ENCODE measurements around the gene DNAJC15. TPM values are rescaled to one million over a fixed set of nuclear protein-coding genes. Genes with fewer than 3 reads are reported as not detected.

The DNAJC15 gene
- total and polyA plus RNA-seq, 2 of the 4 experiments (the other 2 are of a cell fraction), result 7.0 to 22.0 TPM

DNA sequence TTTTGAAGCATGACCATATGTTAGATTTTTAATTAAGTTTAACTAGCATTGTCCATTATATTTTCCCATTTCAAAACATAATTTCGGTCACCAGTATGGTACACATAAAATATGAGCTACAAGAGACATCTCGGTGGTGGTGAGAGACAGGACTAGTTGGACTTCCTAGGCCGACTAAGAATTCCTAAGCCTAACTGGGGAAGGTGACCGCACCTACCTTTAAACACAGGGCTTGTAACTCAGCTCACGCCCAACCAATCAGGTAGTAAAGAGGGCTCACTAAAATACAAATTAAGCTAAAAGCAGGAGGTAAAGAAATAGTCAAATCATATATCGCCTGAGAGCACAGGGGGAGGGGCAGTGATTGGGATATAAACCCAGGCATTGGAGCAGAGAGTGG is 22.9 kb downstream of the DNAJC15 start:
- DNase-seq (no peak), ATAC-seq (ENCODE audit: low read depth) (no peak)
- no CpG with 5 or more reads among the region's 6 CpGs for WGBS, 2 experiments (ENCODE audit: extremely low coverage in 2 of 2, insufficient read length in 1 of 2)
- TF ChIP-seq FOS (IDR thresholded peaks at IDR 0.05; ENCODE audit: low read depth, low read length), result no peak
- Histone ChIP-seq H4K8ac (ENCODE audit: low read depth in 2 of 2, low read length in 2 of 2) (no peak overlapping the region), H2BK20ac (ENCODE audit: low read depth, low read length) (no peak overlapping the region), H3K4me3 (ENCODE audit: insufficient read depth, low read depth, low read length) (no peak overlapping the region), H2BK15ac (ENCODE audit: low read depth, low read length) (no peak overlapping the region), H3K79me1 (ENCODE audit: low read depth in 1 of 2, low read length in 2 of 2) (peaks cover 37 to 46% of the 10 kb centered on the region in 2 experiments), H2AK5ac (ENCODE audit: low read depth, low read length) (no peak overlapping the region), H2AFZ (replicated peaks; ENCODE audit: low read length, poor library complexity) (no peak overlapping the region), H3K27me3 (ENCODE audit: control insufficient read depth, insufficient read depth, low read length) (no peaks in the 10 kb centered on the region), H4K91ac (ENCODE audit: insufficient read depth, low read depth, low read length) (no peak overlapping the region), H3K56ac (ENCODE audit: extremely low read depth, insufficient read depth, low read length) (no peak overlapping the region), H3K9ac (ENCODE audit: low read depth, low read length) (no peak overlapping the region), H3K9me1 (ENCODE audit: insufficient read depth, low read length) (peaks cover 4% of the 10 kb centered on the region; the same call in 1 of the 2 replicates), H3K27ac (ENCODE audit: insufficient read depth, low read length) (no peak overlapping the region), H3K4ac (ENCODE audit: low read depth, low read length) (no peak overlapping the region), H3K9me3 (ENCODE audit: control insufficient read depth, insufficient read depth, low read length) (no peaks in the 10 kb centered on the region), H3K4me1 (ENCODE audit: control insufficient read depth, insufficient read depth, low read length) (peaks cover 4% of the 10 kb centered on the region; the same call in 1 of the 2 replicates), H3K23ac (ENCODE audit: low read depth, low read length) (no peak overlapping the region), H4K5ac (ENCODE audit: low read depth, low read length) (no peak overlapping the region), H3K36me3 (ENCODE audit: control insufficient read depth, insufficient read depth, low read length) (peaks cover 4% of the 10 kb centered on the region; the same call in 1 of the 2 replicates), H3K18ac (ENCODE audit: low read depth, low read length) (no peak overlapping the region), H2BK120ac (ENCODE audit: low read depth, low read length) (no peak overlapping the region), H3K4me2 (ENCODE audit: low read depth, low read length) (no peak overlapping the region), H2BK5ac (ENCODE audit: low read depth, low read length, poor library complexity, severe bottlenecking) (no peak overlapping the region), H2AK9ac (replicated peaks; ENCODE audit: low read depth, low read length, poor library complexity) (no peak overlapping the region), H4K20me1 (ENCODE audit: insufficient read depth, low read length) (peaks cover 5% of the 10 kb centered on the region; the same call in 1 of the 2 replicates), H3K14ac (replicated peaks; ENCODE audit: low read depth, low read length) (no peak overlapping the region)
- POLR2A ChIA-PET (ENCODE audit: unreplicated experiment), result no interaction called here
- BruUV-seq (replicated peaks), result no TSS peak
- CTCF ChIA-PET, result no interaction called here
- in situ Hi-C loops (cut with MboI; ENCODE audit: low sequenced_read_pairs) (no loop called here), dilution Hi-C loops (cut with HindIII; ENCODE audit: low sequenced_read_pairs, unreplicated experiment) (no loop called here), intact Hi-C loops (cut with micrococcal nuclease) (no loop called here)
